HEK293T (cell line): ENCODE measurements around the gene CERS3.
"Not testable (repeated sequence)": the region's sequence is repeated elsewhere in the genome, so short reads cannot be mapped to it uniquely, and the experiment has no call there.

Source experiments
- CTCF ChIA-PET: fragments of 350-600 bp; formaldehyde crosslinking; extraction: SDS; loops from one replicate; lab custom pipeline; 2021; ENCODE audit warnings: antibody characterized with exemption, inconsistent platforms; lab: Yijun Ruan, JAX
- POLR2A ChIA-PET: fragments of 350-600 bp; formaldehyde crosslinking; extraction: SDS; loops from one replicate; lab custom pipeline; 2020; ENCODE audit warnings: antibody characterized with exemption, inconsistent platforms; lab: Yijun Ruan, JAX
- DNase-seq: peaks from one replicate; pipeline ENCODE4 v3.0.0; 2012; ENCODE audit warnings: mixed read lengths; ENCODE audit errors: extremely low spot score
- ARNT ChIP-seq: fragments of 450-650 bp; IDR thresholded peaks from 2 replicates; pipeline ENCODE4 v1.6.1; 2017; ENCODE audit warnings: mild to moderate bottlenecking
- BHLHE40 ChIP-seq: fragments of 450-650 bp; IDR thresholded peaks from 2 replicates; pipeline ENCODE4 v1.6.1; 2016; ENCODE audit warnings: mild to moderate bottlenecking, moderate library complexity, borderline replicate concordance
- CTBP1 ChIP-seq: fragments of 450-650 bp; IDR thresholded peaks from 2 replicates; pipeline ENCODE4 v1.6.1; 2016; ENCODE audit warnings: borderline replicate concordance
- ELF4 ChIP-seq: fragments of 450-650 bp; IDR thresholded peaks from 2 replicates; pipeline ENCODE4 v1.6.1; 2017; ENCODE audit warnings: antibody characterized with exemption
- FOXA1 ChIP-seq: fragments of 450-650 bp; IDR thresholded peaks from 2 replicates; pipeline ENCODE4 v1.6.1; 2016; ENCODE audit warnings: mild to moderate bottlenecking
- FOXK2 ChIP-seq: fragments of 450-650 bp; IDR thresholded peaks from 2 replicates; pipeline ENCODE4 v1.6.1; 2016; ENCODE audit warnings: mild to moderate bottlenecking
- FOXM1 ChIP-seq: fragments of 450-650 bp; IDR thresholded peaks from 2 replicates; pipeline ENCODE4 v1.6.1; 2017; ENCODE audit warnings: mild to moderate bottlenecking, borderline replicate concordance
- HDGF ChIP-seq: fragments of 450-650 bp; IDR thresholded peaks from 2 replicates; pipeline ENCODE4 v1.6.1; 2017; ENCODE audit warnings: antibody characterized with exemption, borderline replicate concordance
- L3MBTL2 ChIP-seq: fragments of 450-650 bp; conservative IDR thresholded peaks from 2 replicates; pipeline ENCODE4 v1.6.1; 2016; ENCODE audit warnings: mild to moderate bottlenecking
- LEF1 ChIP-seq: fragments of 450-650 bp; IDR thresholded peaks from 2 replicates; pipeline ENCODE4 v1.6.1; 2017; ENCODE audit warnings: mild to moderate bottlenecking, borderline replicate concordance
- NFRKB ChIP-seq: fragments of 450-650 bp; IDR thresholded peaks from 2 replicates; pipeline ENCODE4 v1.6.1; 2016; ENCODE audit warnings: mild to moderate bottlenecking, moderate library complexity
- PKNOX1 ChIP-seq: fragments of 450-650 bp; IDR thresholded peaks from 2 replicates; pipeline ENCODE4 v1.6.1; 2016
- SP1 ChIP-seq: fragments of 450-650 bp; IDR thresholded peaks from 2 replicates; pipeline ENCODE4 v1.6.1; 2017
- SUZ12 ChIP-seq: fragments of 450-650 bp; IDR thresholded peaks from 2 replicates; pipeline ENCODE4 v1.6.1; 2016; ENCODE audit warnings: mild to moderate bottlenecking
- TARDBP ChIP-seq: fragments of 450-650 bp; IDR thresholded peaks from 2 replicates; pipeline ENCODE4 v1.6.1; 2016
- ZNF384 ChIP-seq: fragments of 450-650 bp; IDR thresholded peaks from 2 replicates; pipeline ENCODE4 v1.6.1; 2016

CERS3 gene

GRCh38 chr15:100448481-100448880 is 80.3 kb downstream of the CERS3 start:
- no peak for DNase-seq
- no peak for TF ChIP-seq PKNOX1
- TF ChIP-seq SUZ12, result no peak
- TF ChIP-seq SP1, result no peak
- no peak for TF ChIP-seq TARDBP
- TF ChIP-seq HDGF, result no peak
- TF ChIP-seq LEF1, result no peak
- no peak for TF ChIP-seq L3MBTL2
- no peak for TF ChIP-seq FOXK2
- TF ChIP-seq ELF4, result no peak
- TF ChIP-seq ZNF384, result no peak
- TF ChIP-seq BHLHE40, result no peak
- POLR2A ChIA-PET, result no interaction called here

GRCh38 chr15:100441063-100441462 is 87.7 kb downstream of the CERS3 start:
- POLR2A ChIA-PET, CTCF ChIA-PET, DNase-seq: not testable (repeated sequence)

More at GRCh38 chr15:100448481-100448880, 80.3 kb downstream of the CERS3 start:
- CTCF ChIA-PET, result no interaction called here

GRCh38 chr15:100439514-100439913 is 89.2 kb downstream of the CERS3 start:
- TF ChIP-seq ARNT (no peak), CTBP1 (no peak), ZNF384 (no peak), SUZ12 (no peak), SP1 (no peak), TARDBP (no peak), FOXA1 (no peak), FOXK2 (no peak), L3MBTL2 (no peak), NFRKB (no peak), ELF4 (no peak)
- no peak for DNase-seq
- ChIA-PET POLR2A (no interaction called here), CTCF (no interaction called here)

- POLR2A ChIA-PET, result interaction anchor here (0.7 kb wide), 1 partner anchor 89 kb away, joined by 3 read pairs; no protein-coding TSS in a partner anchor
- TF ChIP-seq FOXM1, result no peak
- TF ChIP-seq TARDBP, result no peak
- TF ChIP-seq HDGF, result no peak
- no peak for TF ChIP-seq ZNF384
- no peak for TF ChIP-seq SP1
- no peak for TF ChIP-seq PKNOX1
- DNase-seq, result no peak
- CTCF ChIA-PET, result no interaction called here
These were observed 90.2 kb downstream of the CERS3 start for GRCh38 chr15:100438570-100438969.

GRCh38 chr15:100437261-100437660 is 91.5 kb downstream of the CERS3 start:
- POLR2A ChIA-PET, result no interaction called here
- no peak for DNase-seq
- CTCF ChIA-PET, result no interaction called here
- TF ChIP-seq NFRKB (no peak), FOXM1 (no peak), ZNF384 (no peak), FOXK2 (no peak), ELF4 (no peak), CTBP1 (no peak), SUZ12 (no peak), LEF1 (no peak)

GRCh38 chr15:100434561-100434960 is 94.2 kb downstream of the CERS3 start:
- DNase-seq, result no peak
- ChIA-PET POLR2A (no interaction called here), CTCF (no interaction called here)
- no peak for TF ChIP-seq FOXK2
- TF ChIP-seq ELF4, result 0 out of 2 replicates have a peak, but pooled peaks have one; percentile 19
- TF ChIP-seq CTBP1, result no peak
- TF ChIP-seq FOXA1, result no peak

GRCh38 chr15:100434038-100434437 is 94.7 kb downstream of the CERS3 start:
- ChIA-PET CTCF (interaction anchor here (0.6 to 0.7 kb wide), 2 partner anchors 20 to 41 kb away, joined by 3 to 4 read pairs; no protein-coding TSS in a partner anchor), POLR2A (no interaction called here)
- DNase-seq, result no peak
- no peak for TF ChIP-seq BHLHE40
- no peak for TF ChIP-seq ARNT
- no peak for TF ChIP-seq CTBP1

GRCh38 chr15:100433304-100433703 is 95.4 kb downstream of the CERS3 start:
- ChIA-PET CTCF (interaction anchor here (0.7 kb wide), 1 partner anchor 20 kb away, joined by 3 read pairs; no protein-coding TSS in a partner anchor), POLR2A (no interaction called here)
- DNase-seq, result no peak
- TF ChIP-seq ZNF384 (no peak), NFRKB (no peak), ELF4 (no peak), HDGF (no peak)
